Occipital lobe (tissue), 2 donors: ENCODE results near the gene RNU6-7. TPM values are rescaled to one million over a fixed set of nuclear protein-coding genes. Genes with fewer than 3 reads are reported as not detected.

ENCODE experiments used
- DNase-seq: peaks from one replicate; lab custom pipeline; 2025; lab: John Stamatoyannopoulos, UW
- total RNA-seq: library from RNA; depleted of rRNA; stranded (reverse); fragments of >200 nt; gene quantifications from one replicate; pipeline ENCODE4 v1.2.3, GENCODE V29; 2014

The RNU6-7 gene
- total RNA-seq, 1 donor from 2014 or later, result not detected

DNA sequence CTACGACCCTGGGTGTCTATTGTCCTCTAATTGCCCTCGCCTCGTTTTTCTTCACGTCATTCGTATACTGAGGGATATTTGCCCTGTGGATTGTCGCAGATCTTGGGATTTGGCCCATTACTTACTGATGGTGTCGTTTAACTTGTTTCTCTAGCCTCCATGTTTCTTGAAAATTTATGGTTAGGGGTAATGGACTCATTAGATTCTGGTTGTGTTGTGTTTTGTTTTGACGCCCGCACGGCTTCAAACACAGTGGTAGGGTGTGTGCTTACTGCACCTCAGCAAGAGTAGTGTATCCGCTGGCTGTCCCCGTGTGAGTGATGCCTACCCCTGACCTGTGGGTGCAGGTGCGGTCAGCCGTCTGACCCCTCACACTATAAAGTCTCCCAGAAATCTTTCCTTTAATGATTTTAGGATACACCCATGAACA, 2.1 kb downstream of the RNU6-7 start:
- no peak for DNase-seq

DNA sequence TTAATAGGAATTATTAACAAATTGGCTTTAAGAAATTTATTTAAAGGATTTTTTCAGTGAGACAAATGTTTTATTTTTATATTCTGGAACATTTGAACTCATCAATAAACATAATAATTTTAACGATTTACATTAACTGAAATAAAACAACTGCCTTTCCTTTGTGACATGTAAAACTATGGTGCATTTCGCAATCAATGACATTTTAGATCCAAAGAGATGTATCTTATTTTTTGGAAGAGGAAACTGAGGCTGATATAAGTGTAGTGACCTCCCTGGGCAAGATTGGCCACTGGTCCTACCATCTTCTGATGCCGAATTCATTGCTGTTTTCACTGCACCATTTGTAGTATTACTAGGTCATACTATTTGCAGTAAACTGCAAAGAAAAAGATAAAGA, 3.7 kb downstream of the RNU6-7 start:
- DNase-seq, result no peak

DNA sequence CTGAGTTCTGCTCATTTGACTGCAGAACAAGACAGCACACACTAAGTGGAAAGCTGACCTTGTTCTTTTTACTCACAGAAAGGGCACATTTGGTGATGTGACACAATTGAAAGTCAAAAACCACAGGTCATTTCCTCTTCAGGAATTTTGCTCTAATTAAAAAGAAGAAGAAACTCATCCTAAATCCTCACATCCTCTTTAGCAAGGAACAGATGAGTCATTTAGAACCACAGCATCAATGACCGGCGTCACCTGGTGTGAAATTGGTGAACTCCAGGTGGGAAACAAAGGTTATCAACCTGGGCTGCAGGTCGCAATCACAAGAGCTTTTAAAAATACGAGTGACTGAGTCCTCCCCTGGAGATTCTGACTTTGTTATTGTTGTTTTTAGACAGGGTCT, 4.1 kb downstream of the RNU6-7 start:
- DNase-seq, result no peak

DNA sequence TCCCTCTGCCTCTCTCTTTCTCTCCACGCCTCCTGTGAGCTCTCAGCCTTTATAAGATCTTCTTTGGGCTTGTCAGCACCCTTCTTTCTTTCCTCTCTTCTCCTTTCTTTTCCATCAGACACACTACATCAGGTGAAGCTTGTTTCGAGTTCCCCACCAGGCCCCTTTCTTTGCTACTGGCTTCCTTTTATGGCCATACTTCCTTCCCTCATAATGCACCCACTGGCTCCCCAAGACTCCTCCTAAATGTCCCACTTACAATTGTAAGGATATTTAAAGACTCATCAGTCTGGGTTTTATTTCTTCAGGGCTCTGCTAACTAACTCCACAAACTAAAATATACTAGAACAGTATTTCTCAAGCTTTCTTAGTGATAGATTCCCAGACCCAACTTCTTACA, 4.7 kb downstream of the RNU6-7 start:
- no peak for DNase-seq

DNA sequence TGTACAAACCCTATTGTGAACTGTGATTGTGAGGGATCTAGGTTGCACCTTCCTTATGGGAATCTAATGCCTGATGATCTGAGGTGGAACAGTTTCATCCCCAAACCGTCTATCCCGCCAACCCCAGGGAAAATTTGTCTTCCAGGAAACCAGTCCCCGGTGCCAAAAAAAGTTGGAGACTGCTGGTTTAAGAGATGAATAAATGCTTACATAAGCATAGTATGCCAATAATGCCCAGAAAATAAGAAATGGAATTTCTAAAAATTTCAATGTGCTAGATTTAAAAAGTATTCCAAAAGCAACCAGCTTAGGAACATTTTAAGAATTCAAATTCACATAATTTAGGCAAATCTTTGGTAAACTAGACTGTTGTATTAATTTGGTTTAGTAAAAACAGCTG, 6.6 kb downstream of the RNU6-7 start:
- no peak for DNase-seq

DNA sequence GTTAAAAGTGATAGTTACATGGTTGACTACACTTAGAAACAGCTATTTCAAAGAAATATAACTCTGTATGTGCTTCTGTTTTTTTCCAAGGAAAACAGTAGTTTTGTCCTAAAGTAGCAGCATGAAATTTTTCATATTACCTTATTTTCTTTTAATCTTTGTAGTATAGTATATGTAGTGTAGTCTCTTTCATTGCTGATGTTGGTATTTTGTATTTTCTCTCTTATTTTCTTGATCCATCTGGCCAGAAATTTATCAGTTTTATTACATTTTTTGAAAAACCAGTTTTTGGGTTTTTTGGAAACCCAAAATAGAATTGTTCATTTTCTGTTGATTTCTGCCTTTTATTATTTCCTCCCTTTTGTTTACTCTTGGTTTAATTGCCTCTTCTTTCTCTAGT, 7.6 kb downstream of the RNU6-7 start:
- no peak for DNase-seq

DNA sequence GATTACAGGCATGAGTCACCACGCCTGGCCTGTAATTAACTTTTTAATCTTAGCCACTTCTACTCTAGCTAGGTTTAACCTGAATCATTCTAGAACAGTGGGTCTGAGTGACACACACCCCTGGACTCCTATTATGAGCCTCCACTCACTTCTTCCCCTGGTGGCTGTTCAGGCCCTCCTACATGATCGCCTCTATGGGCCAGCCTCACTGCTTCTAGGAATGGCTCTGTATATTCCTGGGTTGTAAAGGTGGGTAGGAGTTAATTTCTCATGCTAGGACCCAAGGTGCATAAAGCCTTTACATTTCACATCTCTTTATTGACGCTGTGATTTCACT, 9.2 kb downstream of the RNU6-7 start:
- no peak for DNase-seq

DNA sequence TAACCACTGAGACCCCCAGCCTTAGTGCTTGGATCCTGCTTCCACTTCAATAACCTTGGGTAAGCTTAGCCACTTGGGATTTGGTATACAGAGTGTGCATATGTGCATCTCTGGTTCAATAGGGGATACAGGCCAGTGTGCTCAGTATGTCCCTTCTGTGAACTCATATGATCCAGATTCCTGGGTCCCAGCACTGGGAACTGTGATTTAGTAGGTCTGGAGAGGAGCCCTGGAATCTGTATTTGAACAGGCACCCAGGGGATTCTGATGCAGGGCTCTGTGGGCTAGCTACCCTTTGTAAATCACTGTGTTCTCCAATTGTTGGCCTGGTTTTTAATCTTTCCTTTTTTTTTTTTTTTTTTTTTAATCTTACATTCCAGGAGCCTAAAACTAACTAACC, 11.0 kb downstream of the RNU6-7 start:
- DNase-seq, result no peak

DNA sequence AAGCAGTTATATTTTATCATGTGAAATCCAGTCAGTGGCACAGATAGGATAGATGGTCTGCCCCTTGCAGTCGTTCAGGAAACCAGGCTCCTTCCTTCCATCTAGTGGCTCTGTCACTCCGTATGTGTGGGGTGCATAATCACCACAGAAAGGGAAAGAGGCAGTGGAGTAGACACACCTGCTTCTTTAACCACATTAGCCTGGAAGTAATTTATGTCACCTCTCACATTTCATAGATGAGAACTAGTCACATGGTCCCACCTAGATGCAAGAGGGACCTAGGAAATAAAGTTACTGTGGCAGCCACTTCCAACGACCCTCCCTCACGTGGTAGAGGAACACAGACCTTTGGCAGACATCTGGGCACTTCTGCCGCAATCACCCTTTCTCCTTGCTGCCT, 15.5 kb downstream of the RNU6-7 start:
- no peak for DNase-seq

DNA sequence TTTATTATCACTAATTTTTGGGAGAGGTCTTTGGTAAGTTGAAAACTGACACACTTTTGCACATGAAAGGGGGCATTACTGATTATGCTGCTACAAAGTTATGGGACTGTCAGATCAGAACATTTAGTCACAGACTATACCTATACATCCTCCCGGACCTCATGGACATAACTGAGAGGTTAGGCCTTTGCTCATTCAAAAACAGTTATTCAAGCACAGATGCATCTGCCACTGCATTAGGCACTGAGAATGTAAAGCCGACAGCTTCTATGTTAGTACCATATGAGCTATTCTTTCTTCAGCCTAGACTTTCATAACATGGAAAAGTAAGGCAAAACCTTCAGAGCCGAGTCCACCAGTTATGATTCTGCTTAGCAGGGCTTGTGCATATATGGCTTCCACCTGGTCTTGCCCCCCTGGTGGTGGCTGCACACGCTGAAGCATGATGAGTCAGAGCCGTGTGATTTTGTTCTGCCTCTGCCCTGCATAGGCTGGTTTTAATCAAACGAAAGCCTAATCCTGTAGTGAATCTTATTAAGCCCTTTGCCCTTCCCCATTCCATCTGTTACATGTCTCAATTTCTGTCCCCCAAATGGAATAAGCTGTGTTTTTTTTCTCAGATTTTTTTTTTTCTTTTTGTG, 23.0 kb downstream of the RNU6-7 start:
- DNase-seq, result no peak

DNA sequence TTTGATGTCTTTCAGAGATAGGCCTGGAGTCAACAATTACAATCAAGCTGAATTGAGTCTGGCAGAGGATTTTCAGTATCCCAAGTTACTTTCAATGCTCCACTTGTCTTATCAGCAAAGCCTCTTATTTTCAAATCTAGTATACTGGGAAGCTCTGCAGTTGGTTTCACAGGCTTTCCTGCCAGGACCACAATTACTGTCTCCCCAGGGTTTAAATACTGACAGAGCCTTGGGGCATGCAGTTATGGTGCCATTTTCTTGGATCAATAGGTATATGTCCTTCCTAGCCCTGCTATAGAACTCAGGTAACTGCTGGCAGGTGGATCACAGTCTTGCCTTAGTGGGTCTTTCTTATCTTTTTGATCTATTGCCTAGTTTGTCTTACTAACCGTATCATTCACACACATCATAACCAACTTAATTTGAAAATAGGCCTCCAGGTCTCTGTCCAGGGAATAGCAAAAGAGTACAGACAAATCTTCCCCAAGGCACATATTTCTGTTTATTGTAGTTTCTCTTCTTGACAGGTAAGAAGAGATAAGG, 23.6 kb downstream of the RNU6-7 start:
- DNase-seq, result no peak

DNA sequence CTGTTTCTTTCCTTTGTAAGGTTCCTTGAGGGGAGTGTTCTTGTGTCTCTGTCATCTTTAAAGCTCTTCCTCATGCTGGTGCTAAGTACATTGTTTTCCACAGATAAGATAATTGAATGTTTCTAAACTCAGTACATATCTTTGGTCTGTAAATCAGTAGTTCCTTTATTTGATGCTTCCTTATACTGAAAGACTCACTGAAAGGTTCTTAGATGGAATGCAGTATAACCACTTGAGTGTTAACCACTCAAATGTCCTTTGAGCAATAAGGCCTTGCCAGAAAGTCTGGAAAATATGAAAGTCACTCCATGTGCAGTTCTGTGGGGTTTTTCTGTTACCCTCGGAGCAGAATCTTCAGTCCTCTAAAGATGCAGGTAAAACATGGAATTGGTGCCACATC, 24.2 kb downstream of the RNU6-7 start:
- DNase-seq, result no peak

DNA sequence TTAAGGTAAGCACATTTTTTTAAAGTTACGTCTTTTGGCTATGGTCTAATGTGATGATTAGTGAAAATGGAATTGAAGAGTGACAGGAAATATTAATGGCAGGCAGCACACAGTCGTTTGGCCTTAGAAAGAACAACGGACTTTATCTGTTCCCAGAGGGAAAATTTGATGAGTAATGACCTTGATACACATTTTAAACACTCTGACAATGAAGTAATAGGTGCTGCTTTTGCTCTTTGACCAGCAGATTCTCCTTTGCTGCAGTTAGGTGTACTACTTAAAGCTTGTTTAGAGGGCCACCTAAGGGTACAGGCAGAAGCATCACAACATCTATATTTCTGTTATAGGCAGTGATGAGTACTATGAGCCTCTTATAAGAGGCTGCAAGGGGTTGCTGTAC, 28.3 kb downstream of the RNU6-7 start:
- no peak for DNase-seq

DNA sequence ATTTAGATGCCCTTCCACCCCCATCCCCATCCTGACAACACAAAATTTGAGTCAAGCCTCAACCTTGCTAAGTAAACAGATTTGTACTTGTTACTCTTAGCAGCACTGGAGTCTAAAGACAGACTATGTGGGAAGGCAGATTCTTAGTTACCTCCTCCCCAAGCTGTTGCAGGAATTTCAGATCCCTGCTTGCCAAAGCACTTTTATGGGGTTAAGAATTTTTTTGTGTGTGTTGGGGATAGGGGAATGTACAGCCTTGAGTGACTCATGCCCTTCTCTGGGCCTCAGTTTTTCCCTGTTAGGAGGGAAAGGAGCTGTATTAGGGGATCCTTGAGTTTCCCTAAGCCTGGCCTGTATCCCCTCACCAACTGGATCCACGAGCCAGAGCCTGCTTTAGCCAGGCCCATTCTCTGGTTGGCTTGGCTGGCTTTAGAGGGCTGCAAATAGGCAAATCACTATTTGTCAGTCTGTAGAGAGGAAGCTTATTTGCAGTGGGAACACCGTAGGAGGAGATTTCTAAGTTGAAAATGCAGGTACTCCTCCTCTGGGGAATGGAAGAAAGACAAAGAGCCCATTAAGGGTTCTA, 28.9 kb downstream of the RNU6-7 start:
- no peak for DNase-seq

DNA sequence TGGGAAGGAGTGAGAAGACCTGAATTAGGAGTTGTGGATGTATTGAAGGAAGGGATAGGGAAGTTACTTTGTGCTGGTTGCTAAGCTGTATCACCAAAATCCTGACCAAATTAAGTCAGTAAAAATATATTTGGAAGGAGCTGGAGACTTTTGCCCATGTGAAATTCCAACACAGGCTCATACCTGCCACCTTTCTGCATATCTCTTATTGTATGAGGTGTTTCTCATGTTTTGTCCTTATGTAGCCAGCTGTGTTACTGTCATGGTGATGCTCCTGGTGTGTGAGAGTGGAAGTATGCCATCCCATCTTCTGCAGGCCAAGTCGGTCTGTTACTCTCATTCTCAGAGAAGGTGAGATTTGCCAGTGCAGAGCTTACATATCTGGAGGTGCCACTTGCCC, 30.6 kb downstream of the RNU6-7 start:
- no peak for DNase-seq

DNA sequence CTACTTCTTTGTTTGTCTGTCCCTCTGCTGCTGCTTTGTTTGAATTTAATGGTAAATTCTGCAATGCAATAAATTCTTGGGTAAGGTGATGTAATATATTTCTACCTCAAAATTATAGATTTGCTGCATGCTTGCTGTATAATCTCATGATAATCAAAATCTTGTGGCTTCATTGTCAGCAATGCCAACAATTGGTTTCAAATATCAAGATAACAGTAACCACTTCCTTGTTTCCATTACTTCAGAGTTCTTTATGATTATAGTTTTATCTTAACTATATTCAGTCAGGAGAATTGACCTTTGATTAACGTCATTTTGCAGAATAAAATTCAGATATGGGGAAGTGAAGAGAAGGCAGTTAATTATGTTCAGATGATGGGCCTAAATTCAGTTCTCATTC, 31.4 kb downstream of the RNU6-7 start:
- DNase-seq, result no peak

DNA sequence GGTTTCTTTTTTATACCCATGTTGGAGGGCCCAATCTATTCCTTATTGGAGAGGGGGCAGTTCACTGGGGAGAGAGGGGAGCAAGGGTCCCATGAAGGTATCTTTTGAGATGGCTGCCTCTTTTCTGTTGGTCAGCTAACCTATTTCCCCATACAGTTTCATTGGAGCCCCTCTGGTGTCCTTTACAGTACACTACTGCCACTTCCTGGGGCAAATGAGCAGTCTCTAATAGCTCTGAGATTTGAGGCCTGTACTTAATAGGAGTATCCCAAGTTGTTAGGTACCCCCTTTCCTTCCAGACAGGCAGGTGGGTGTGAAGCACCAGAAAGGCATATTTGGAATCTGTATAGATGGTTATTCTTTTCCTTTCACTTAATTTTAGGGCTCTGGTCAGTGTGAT, 42.6 kb downstream of the RNU6-7 start:
- DNase-seq, result no peak

DNA sequence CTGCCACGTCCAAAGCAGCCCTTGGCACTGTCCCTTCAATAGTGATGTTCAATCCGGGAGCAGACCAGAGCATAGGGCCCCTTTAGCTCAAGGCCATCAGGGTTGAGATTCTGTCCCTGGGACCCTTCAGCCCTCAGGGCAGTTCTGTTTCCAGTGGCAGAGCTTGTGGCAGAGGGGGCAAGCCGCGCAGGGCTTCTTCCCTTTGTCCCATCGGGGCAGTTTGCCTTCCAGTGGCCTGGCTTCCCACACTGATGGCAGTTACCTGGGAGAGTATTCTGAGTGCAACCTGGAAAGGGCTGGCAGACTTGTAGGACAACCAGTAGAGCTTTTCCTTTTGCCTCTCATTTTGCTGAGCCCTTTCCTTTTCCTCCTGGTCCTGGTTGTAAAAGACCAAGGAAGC, 44.9 kb downstream of the RNU6-7 start:
- DNase-seq, result no peak

DNA sequence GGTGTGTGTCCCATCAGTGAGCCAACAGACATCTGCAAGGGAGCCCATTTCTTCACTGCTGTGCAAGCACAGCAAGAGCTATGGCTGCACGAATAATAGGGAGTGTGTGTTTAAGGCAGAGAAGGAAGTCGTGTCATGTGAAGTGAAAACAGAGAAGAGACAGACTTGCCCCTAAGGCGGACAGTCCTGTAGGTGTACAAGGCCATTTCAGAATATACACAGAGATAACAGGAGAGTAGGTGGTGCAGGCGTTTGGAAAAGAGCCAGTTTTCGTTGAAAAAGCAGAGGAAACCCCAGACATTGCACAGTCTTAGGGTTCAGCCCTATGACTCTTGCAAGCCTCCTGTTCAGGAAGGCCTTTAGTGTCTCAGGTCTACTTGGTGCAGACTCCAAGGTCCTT, 47.5 kb downstream of the RNU6-7 start:
- no peak for DNase-seq

DNA sequence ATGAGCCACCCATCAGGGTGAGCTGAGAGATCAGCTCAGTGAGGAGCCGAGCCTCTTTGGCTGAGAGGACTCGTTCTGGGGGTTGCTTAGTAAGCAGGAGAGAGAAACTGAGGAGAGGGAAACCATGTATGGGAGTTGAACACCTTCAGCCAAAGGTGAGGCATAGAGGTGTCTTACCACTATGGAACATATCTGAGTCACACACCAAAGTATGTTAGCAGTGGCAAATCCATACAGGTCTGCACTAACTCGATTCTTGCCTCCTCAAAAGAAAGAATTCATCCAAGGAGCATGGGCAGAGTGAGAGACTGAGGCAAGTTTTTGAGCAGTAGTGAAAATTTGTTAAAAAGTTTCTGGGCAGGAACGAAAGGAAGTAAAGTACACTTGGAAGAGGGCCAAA, 47.9 kb downstream of the RNU6-7 start:
- DNase-seq, result no peak

DNA sequence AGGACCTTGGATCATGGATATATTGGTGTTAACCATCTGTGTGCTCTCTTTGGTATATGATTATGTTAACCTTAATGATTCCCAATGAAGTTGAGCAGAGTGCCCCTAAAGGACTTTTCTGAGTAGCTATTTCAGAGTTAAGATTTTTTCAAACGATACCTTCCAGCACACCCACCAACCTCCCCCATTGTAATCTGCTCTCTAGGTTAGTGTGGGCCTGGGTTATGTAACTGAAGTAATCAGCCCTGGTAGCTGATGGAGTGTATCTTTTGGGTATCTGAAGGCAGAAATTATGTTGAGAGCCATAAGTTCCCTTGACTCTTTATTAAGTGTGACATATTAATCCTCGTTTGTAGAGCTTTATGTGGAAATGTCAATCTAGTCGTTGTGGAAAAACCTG, 48.8 kb downstream of the RNU6-7 start:
- DNase-seq, result no peak

DNA sequence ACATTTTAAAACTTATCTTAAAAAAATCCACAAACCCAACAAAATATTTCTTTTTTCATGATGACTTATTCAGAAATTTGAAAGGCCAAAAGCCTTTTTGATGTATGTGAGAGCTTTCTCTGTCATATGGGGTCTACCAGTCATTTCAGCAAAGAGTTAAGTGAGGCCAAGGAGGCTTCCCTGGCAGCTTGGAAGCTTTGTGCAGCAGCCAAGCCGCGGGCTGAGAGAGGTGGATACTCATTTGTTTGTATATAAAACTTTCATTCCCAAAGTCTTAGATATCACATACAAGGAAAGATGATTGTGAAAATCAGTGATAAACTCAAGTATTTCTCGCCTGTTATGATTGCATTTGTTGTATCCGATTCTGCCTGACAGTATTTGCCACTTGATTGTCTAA, 49.7 kb downstream of the RNU6-7 start:
- DNase-seq, result no peak
